ENCODE data around the gene WDPCP.
"Not testable (repeated sequence)": the region's sequence is repeated elsewhere in the genome, so short reads cannot be mapped to it uniquely, and the experiment has no call there.

Gene WDPCP

GRCh38 chr2:63192889-63193774, 395.1 kb downstream of the WDPCP start:
- DNase-seq, result no peak

GRCh38 chr2:63192169-63192888, 395.9 kb downstream of the WDPCP start:
- peak; percentile 14 for DNase-seq

GRCh38 chr2:63189026-63189425, 399.3 kb downstream of the WDPCP start:
- peak; percentile 3 for DNase-seq

- no peak for DNase-seq
Measured at GRCh38 chr2:63186331-63186730, 401.9 kb downstream of the WDPCP start.

- DNase-seq, result no peak
Measured at GRCh38 chr2:63163161-63163820, 425.0 kb downstream of the WDPCP start.

- no peak for DNase-seq
Measured at GRCh38 chr2:63159262-63159661, 429.0 kb downstream of the WDPCP start.

- not testable (repeated sequence) for DNase-seq
Measured at GRCh38 chr2:63136683-63137082, 451.6 kb downstream of the WDPCP start.

GRCh38 chr2:63132020-63132419, 456.3 kb downstream of the WDPCP start:
- DNase-seq, result no peak

- DNase-seq, result peak; percentile 9
Measured at GRCh38 chr2:63131196-63131595, 457.1 kb downstream of the WDPCP start.

- DNase-seq, result no peak
Measured at GRCh38 chr2:63127594-63127993, 460.7 kb downstream of the WDPCP start.

GRCh38 chr2:63124850-63125249, 463.4 kb downstream of the WDPCP start:
- no peak for DNase-seq

GRCh38 chr2:63124218-63124617, 464.1 kb downstream of the WDPCP start:
- peak; percentile 20 for DNase-seq

GRCh38 chr2:63122921-63123320, 465.4 kb downstream of the WDPCP start:
- no peak for DNase-seq

GRCh38 chr2:63121055-63121834, 467.0 kb downstream of the WDPCP start:
- no peak for DNase-seq

GRCh38 chr2:63118821-63119220, 469.5 kb downstream of the WDPCP start:
- no peak for DNase-seq

GRCh38 chr2:63104482-63104881, 483.8 kb downstream of the WDPCP start:
- no peak for DNase-seq

GRCh38 chr2:63101954-63102353, 486.3 kb downstream of the WDPCP start:
- DNase-seq, result no peak

- DNase-seq, result no peak
Measured at GRCh38 chr2:63099032-63099431, 489.2 kb downstream of the WDPCP start.

- no peak for DNase-seq
Measured at GRCh38 chr2:63096491-63096890, 491.8 kb downstream of the WDPCP start.

GRCh38 chr2:63093502-63093901, 494.8 kb downstream of the WDPCP start:
- DNase-seq, result no peak

GRCh38 chr2:63092857-63093256, 495.4 kb downstream of the WDPCP start:
- no peak for DNase-seq

- no peak for DNase-seq
Measured at GRCh38 chr2:63092401-63092800, 495.9 kb downstream of the WDPCP start.

GRCh38 chr2:63086687-63087086, 501.6 kb downstream of the WDPCP start:
- DNase-seq, result no peak

All from MV-4-11 (cell line).